HL-60 (cell line): Measurements from ENCODE around the gene RANGRF.

Source experiments
- CTCF ChIP-seq: IDR thresholded peaks from one replicate; pipeline ENCODE4 v1.5.1; 2011; ENCODE audit warnings: low read length, control low read depth, inconsistent platforms; ENCODE audit not compliant: insufficient read depth
- GABPA ChIP-seq: IDR thresholded peaks from 2 replicates; pipeline ENCODE4 v1.6.1; 2012; ENCODE audit warnings: low read depth
- POLR2AphosphoS5 ChIP-seq: IDR thresholded peaks from 2 replicates; pipeline ENCODE4 v1.6.1; 2012; ENCODE audit warnings: low read depth
- SPI1 ChIP-seq: IDR thresholded peaks from 2 replicates; pipeline ENCODE4 v1.6.1; 2012; ENCODE audit warnings: low read depth, mild to moderate bottlenecking, borderline replicate concordance

GRCh38 chr17:8294361-8294760 is 5.9 kb downstream of the RANGRF start:
- no peak for TF ChIP-seq CTCF
- no peak for TF ChIP-seq POLR2AphosphoS5
- TF ChIP-seq GABPA, result no peak
- TF ChIP-seq SPI1, result no peak
